Peyer's patch (tissue), 4 donors: Measurements from ENCODE around the gene TCAF1.
"Not testable (repeated sequence)": the region's sequence is repeated elsewhere in the genome, so short reads cannot be mapped to it uniquely, and the experiment has no call there.

ENCODE experiments used
- CTCF ChIP-seq, 6 experiments: fragments of 450-650 bp in 4 of 6; fragments of 200-600 bp in 2 of 6; sonication (generic) in 1 of 6; IDR thresholded peaks; one replicate each; pipeline ENCODE4 v1.5.1; 2017 to 2019; ENCODE audit warnings: antibody characterized with exemption in 6 of 6, mild to moderate bottlenecking in 3 of 6, moderate library complexity in 1 of 6
- POLR2A ChIP-seq, 2 donors: fragments of 450-650 bp; IDR thresholded peaks; one replicate each; pipeline ENCODE4 v1.5.1; 2017; ENCODE audit warnings: antibody characterized with exemption in 2 of 2, mild to moderate bottlenecking in 2 of 2, moderate library complexity in 2 of 2

- TF ChIP-seq POLR2A, CTCF (IDR thresholded peaks at IDR 0.05): not testable (repeated sequence)
Measured at GRCh38 chr7:143855443-143855842, 46.5 kb downstream of the TCAF1 start.
